GM12878 (cell line): ENCODE measurements around the gene GNAI2. TPM values are rescaled to one million over a fixed set of nuclear protein-coding genes. Genes with fewer than 3 reads are reported as not detected.

Source experiments
- BACH1 ChIP-seq: fragments of 450-650 bp; IDR thresholded peaks from 2 replicates; pipeline ENCODE4 v1.6.1; 2017; ENCODE audit warnings: mild to moderate bottlenecking, borderline replicate concordance
- BCL11A ChIP-seq: IDR thresholded peaks from 2 replicates; pipeline ENCODE4 v1.6.1; 2011; ENCODE audit warnings: low read depth, low read length
- DPF2 ChIP-seq: fragments of 450-650 bp; IDR thresholded peaks from 2 replicates; pipeline ENCODE4 v1.6.1; 2017; ENCODE audit warnings: mild to moderate bottlenecking
- HDAC6 ChIP-seq: fragments of 200-600 bp; sonication (generic); IDR thresholded peaks from one replicate; pipeline ENCODE4 v1.8.0; 2017; ENCODE audit warnings: antibody characterized with exemption; ENCODE audit not compliant: unreplicated experiment
- IKZF1 ChIP-seq: fragments of 450-650 bp; conservative IDR thresholded peaks from 2 replicates; pipeline ENCODE4 v1.6.1; 2017; ENCODE audit warnings: antibody characterized with exemption, mild to moderate bottlenecking
- IKZF2 ChIP-seq, 2 experiments: fragments of 450-650 bp; IDR thresholded peaks; 2 replicates each; pipeline ENCODE4 v1.6.1; 2017; ENCODE audit warnings: mild to moderate bottlenecking in 2 of 2, moderate library complexity in 2 of 2
- KLF5 ChIP-seq: fragments of 450-650 bp; IDR thresholded peaks from 2 replicates; pipeline ENCODE4 v1.6.1; 2014; ENCODE audit warnings: mild to moderate bottlenecking; ENCODE audit not compliant: partially characterized antibody
- LARP7 ChIP-seq: fragments of 450-650 bp; IDR thresholded peaks from 2 replicates; pipeline ENCODE4 v1.6.1; 2017; ENCODE audit warnings: mild to moderate bottlenecking
- MLLT1 ChIP-seq: fragments of 450-650 bp; IDR thresholded peaks from 2 replicates; pipeline ENCODE4 v1.6.1; 2016; ENCODE audit warnings: mild to moderate bottlenecking
- MYB ChIP-seq: fragments of 150-350 bp; IDR thresholded peaks from 2 replicates; pipeline ENCODE4 v1.6.1; 2014; ENCODE audit warnings: mild to moderate bottlenecking, low read depth, low read length, borderline replicate concordance
- NKRF ChIP-seq: fragments of 450-650 bp; conservative IDR thresholded peaks from 2 replicates; pipeline ENCODE4 v1.6.1; 2017; ENCODE audit warnings: mild to moderate bottlenecking, moderate library complexity
- NR2C1 ChIP-seq: fragments of 450-650 bp; IDR thresholded peaks from 2 replicates; pipeline ENCODE4 v1.6.1; 2017; ENCODE audit warnings: antibody characterized with exemption, mild to moderate bottlenecking, moderate library complexity
- PKNOX1 ChIP-seq: fragments of 450-650 bp; IDR thresholded peaks from 2 replicates; pipeline ENCODE4 v1.6.1; 2016; ENCODE audit warnings: mild to moderate bottlenecking
- PML ChIP-seq: IDR thresholded peaks from 2 replicates; pipeline ENCODE4 v1.6.1; 2012; ENCODE audit warnings: low read length, inconsistent platforms
- POLR2A ChIP-seq: IDR thresholded peaks from 2 replicates; pipeline ENCODE4 v1.6.1; 2011; ENCODE audit warnings: low read depth, mild to moderate bottlenecking, low read length
- POLR2AphosphoS2 ChIP-seq: IDR thresholded peaks from 2 replicates; pipeline ENCODE4 v1.6.1; 2011; ENCODE audit warnings: low read depth, mild to moderate bottlenecking, low read length, improper control_type of control experiment, moderate library complexity
- RB1 ChIP-seq: fragments of 450-650 bp; formaldehyde crosslinking; IDR thresholded peaks from 2 replicates; pipeline ENCODE4 v1.6.1; 2017; ENCODE audit warnings: mild to moderate bottlenecking, borderline replicate concordance
- RUNX3 ChIP-seq: IDR thresholded peaks from 2 replicates; pipeline ENCODE4 v1.6.1; 2012; ENCODE audit warnings: low read length, inconsistent platforms
- SIN3A ChIP-seq: IDR thresholded peaks from 2 replicates; pipeline ENCODE4 v1.6.1; 2012; ENCODE audit warnings: low read depth, low read length, improper control_type of control experiment
- SREBF2 ChIP-seq: IDR thresholded peaks from 2 replicates; pipeline ENCODE4 v1.6.1; 2012; ENCODE audit warnings: mild to moderate bottlenecking, low read length
- SRF ChIP-seq, 2 experiments: IDR thresholded peaks; 2 replicates each; pipeline ENCODE4 v1.6.1; 2011; ENCODE audit warnings: low read depth in 2 of 2, low read length in 2 of 2, mild to moderate bottlenecking in 1 of 2, moderate library complexity in 1 of 2
- TCF3 ChIP-seq: IDR thresholded peaks from 2 replicates; pipeline ENCODE4 v1.6.1; 2012; ENCODE audit warnings: low read depth, mild to moderate bottlenecking, low read length, borderline replicate concordance; ENCODE audit not compliant: insufficient read depth
- ZNF217 ChIP-seq: fragments of 450-650 bp; IDR thresholded peaks from 2 replicates; pipeline ENCODE4 v1.6.1; 2017; ENCODE audit warnings: antibody characterized with exemption, mild to moderate bottlenecking
- ZNF687 ChIP-seq: fragments of 450-650 bp; IDR thresholded peaks from 2 replicates; pipeline ENCODE4 v1.6.1; 2017; ENCODE audit warnings: mild to moderate bottlenecking, moderate library complexity
- polyA plus RNA-seq, 11 experiments: library from polyadenylated mRNA; depleted of rRNA in 4 of 11; unstranded in 6 of 11; stranded (reverse) in 5 of 11; fragments of >200 nt; fragmentation: Nextera tagmentation in 4 of 11; fragmentation: Illumina TruSeq in 1 of 11; extraction: Ambion mirVana in 4 of 11; extraction: Trizol in 1 of 11; gene quantifications; 1 replicate in 1 of 11; 2 replicates in 10 of 11; pipeline versions ENCODE4 v1.2.1 to v1.2.3, GENCODE V29; 2011 to 2016; ENCODE audit warnings: inconsistent platforms in 2 of 11, missing spikeins in 2 of 11, low read depth in 1 of 11
- total RNA-seq, 4 experiments: library from RNA; depleted of rRNA in 3 of 4; stranded (reverse); fragments of >200 nt in 3 of 4; fragmentation: Illumina TruSeq in 1 of 4; extraction: Trizol in 1 of 4; gene quantifications; 2 replicates each; pipeline versions ENCODE4 v1.2.1 to v1.2.3, GENCODE V29; 2013 to 2021

Gene GNAI2
- total and polyA plus RNA-seq, 10 of the 15 experiments (the other 5 are each of a cell fraction or from before 2014, with no cell fraction given), result 5.0 to 346 (median 237) TPM

- TF ChIP-seq ZNF687 (peak; percentile 67), SREBF2 (no peak), IKZF2 (IDR thresholded peaks at IDR 0.05) (no peak), POLR2AphosphoS2 (peak; percentile 86), BCL11A (no peak), SRF (IDR thresholded peaks at IDR 0.05; ENCODE audit: low read depth in 2 of 2, low read length in 2 of 2) (0 out of 4 replicates have a peak, but pooled peaks of 1 of the 2 experiments have one; percentile 9), PKNOX1 (peak; percentile 88), TCF3 (peak; percentile 50; the same call in 1 of the 2 replicates), IKZF1 (peak; percentile 50), SIN3A (peak; percentile 43), NR2C1 (peak; percentile 32; the same call in 1 of the 2 replicates), POLR2A (peak; percentile 94), LARP7 (peak; percentile 95), MLLT1 (0 out of 2 replicates have a peak, but pooled peaks have one; percentile 11), MYB (no peak), RUNX3 (0 out of 2 replicates have a peak, but pooled peaks have one; percentile 27), PML (0 out of 2 replicates have a peak, but pooled peaks have one; percentile 30), ZNF217 (peak; percentile 26; the same call in 1 of the 2 replicates), RB1 (peak; percentile 76; the same call in 1 of the 2 replicates), HDAC6 (peak; percentile 42), BACH1 (peak; percentile 93), KLF5 (peak; percentile 55), DPF2 (peak; percentile 60), NKRF (peak; percentile 88)
These were observed at the start of gene GNAI2 (continued) for GRCh38 chr3:50235716-50236483.
